HepG2 (cell line): ENCODE data around the gene NOA1. TPM values are rescaled to one million over a fixed set of nuclear protein-coding genes. Genes with fewer than 3 reads are reported as not detected.

Experiments used
- AKAP8 ChIP-seq: sonication (generic); formaldehyde crosslinking; IDR thresholded peaks from 2 replicates; pipeline ENCODE4 v1.5.1; 2020; ENCODE audit warnings: mild to moderate bottlenecking, missing genetic modification reagents
- FOSL2 ChIP-seq: sonication (generic); formaldehyde crosslinking; IDR thresholded peaks from 2 replicates; pipeline ENCODE4 v1.4.0; 2020; ENCODE audit warnings: missing genetic modification reagents
- GLI4 ChIP-seq: sonication (generic); formaldehyde crosslinking; IDR thresholded peaks from 2 replicates; pipeline ENCODE4 v1.5.1; 2020; ENCODE audit warnings: missing genetic modification reagents, mild to moderate bottlenecking, moderate library complexity, borderline replicate concordance
- IKZF4 ChIP-seq: sonication (generic); formaldehyde crosslinking; IDR thresholded peaks from 2 replicates; pipeline ENCODE4 v1.5.1; 2020; ENCODE audit warnings: borderline replicate concordance, mild to moderate bottlenecking, low read depth, missing genetic modification reagents; ENCODE audit errors: not compliant biosample characterization
- KLF12 ChIP-seq: sonication (generic); formaldehyde crosslinking; IDR thresholded peaks from 2 replicates; pipeline ENCODE4 v1.4.0; 2020; ENCODE audit warnings: missing genetic modification reagents, borderline replicate concordance
- PCBP2 ChIP-seq: fragments of 200-400 bp; formaldehyde crosslinking; optimal IDR thresholded peaks from 2 replicates; pipeline ENCODE3; 2018; ENCODE audit warnings: low read length, low read depth; ENCODE audit not compliant: poor library complexity, severe bottlenecking
- SOX13 ChIP-seq, 3 experiments: fragments of 450-650 bp in 1 of 3; sonication (generic) in 1 of 3; formaldehyde crosslinking in 1 of 3; IDR thresholded peaks in 2 of 3; conservative IDR thresholded peaks in 1 of 3; 2 replicates each; pipeline versions ENCODE4 v1.5.0 to v1.6.1; 2016 to 2020; ENCODE audit warnings: antibody characterized with exemption in 1 of 3, mild to moderate bottlenecking in 1 of 3, missing compliant biosample characterization in 1 of 3, missing genetic modification reagents in 1 of 3, moderate library complexity in 1 of 3
- YEATS4 ChIP-seq: sonication (generic); formaldehyde crosslinking; IDR thresholded peaks from 2 replicates; pipeline ENCODE4 v1.4.0; 2020; ENCODE audit warnings: missing genetic modification reagents, borderline replicate concordance
- ZNF205 ChIP-seq: IDR thresholded peaks from 2 replicates; pipeline ENCODE4 v1.6.1; 2018; ENCODE audit warnings: missing biosample characterization, missing genetic modification reagents
- ZNF451 ChIP-seq: sonication (generic); formaldehyde crosslinking; IDR thresholded peaks from 2 replicates; pipeline ENCODE4 v1.5.0; 2020; ENCODE audit warnings: mild to moderate bottlenecking, missing genetic modification reagents
- polyA plus RNA-seq, 8 experiments: library from polyadenylated mRNA; depleted of rRNA in 3 of 8; stranded (reverse) in 7 of 8; unstranded in 1 of 8; fragments of >200 nt; fragmentation: Illumina TruSeq in 4 of 8; extraction: Trizol in 4 of 8; gene quantifications; 2 replicates each; pipeline versions ENCODE4 v1.2.1 to v1.2.3, GENCODE V29; 2011 to 2016; ENCODE audit warnings: low read depth in 4 of 8, missing spikeins in 1 of 8, mixed read lengths in 1 of 8; ENCODE audit not compliant: insufficient read depth in 1 of 8
- total RNA-seq, 5 experiments: library from RNA; depleted of rRNA; stranded (reverse); fragments of >200 nt; fragmentation: Illumina TruSeq; extraction: Trizol; gene quantifications; 2 replicates each; pipeline ENCODE4 v1.2.3, GENCODE V29; 2016; ENCODE audit warnings: low read depth in 1 of 5
- TF ChIP-seq, protein P1 (sequence below): sonication (generic); formaldehyde crosslinking; IDR thresholded peaks from 2 replicates; pipeline ENCODE4 v1.4.0; 2020; ENCODE audit warnings: missing genetic modification reagents
- TF ChIP-seq, protein P2 (sequence below), 2 experiments: sonication (generic) in 1 of 2; formaldehyde crosslinking in 1 of 2; IDR thresholded peaks; 2 replicates each; pipeline versions ENCODE4 v1.6.1 to v1.9.0; 2014 to 2022; ENCODE audit warnings: antibody characterized with exemption in 1 of 2, borderline replicate concordance in 1 of 2, inconsistent platforms in 1 of 2, low read depth in 1 of 2, missing genetic modification reagents in 1 of 2
- TF ChIP-seq, protein P3 (sequence below): sonication (generic); formaldehyde crosslinking; IDR thresholded peaks from 2 replicates; pipeline ENCODE4 v1.4.0; 2020; ENCODE audit warnings: missing genetic modification reagents, borderline replicate concordance
- TF ChIP-seq, protein P4 (sequence below): sonication (generic); formaldehyde crosslinking; IDR thresholded peaks from 2 replicates; pipeline ENCODE4 v1.5.1; 2020; ENCODE audit warnings: mild to moderate bottlenecking, missing genetic modification reagents, moderate library complexity

Gene NOA1
- total and polyA plus RNA-seq, 2 of the 13 experiments (the other 11 are each of a cell fraction or from before 2014, with no cell fraction given), result 17.3 to 19.0 TPM

DNA sequence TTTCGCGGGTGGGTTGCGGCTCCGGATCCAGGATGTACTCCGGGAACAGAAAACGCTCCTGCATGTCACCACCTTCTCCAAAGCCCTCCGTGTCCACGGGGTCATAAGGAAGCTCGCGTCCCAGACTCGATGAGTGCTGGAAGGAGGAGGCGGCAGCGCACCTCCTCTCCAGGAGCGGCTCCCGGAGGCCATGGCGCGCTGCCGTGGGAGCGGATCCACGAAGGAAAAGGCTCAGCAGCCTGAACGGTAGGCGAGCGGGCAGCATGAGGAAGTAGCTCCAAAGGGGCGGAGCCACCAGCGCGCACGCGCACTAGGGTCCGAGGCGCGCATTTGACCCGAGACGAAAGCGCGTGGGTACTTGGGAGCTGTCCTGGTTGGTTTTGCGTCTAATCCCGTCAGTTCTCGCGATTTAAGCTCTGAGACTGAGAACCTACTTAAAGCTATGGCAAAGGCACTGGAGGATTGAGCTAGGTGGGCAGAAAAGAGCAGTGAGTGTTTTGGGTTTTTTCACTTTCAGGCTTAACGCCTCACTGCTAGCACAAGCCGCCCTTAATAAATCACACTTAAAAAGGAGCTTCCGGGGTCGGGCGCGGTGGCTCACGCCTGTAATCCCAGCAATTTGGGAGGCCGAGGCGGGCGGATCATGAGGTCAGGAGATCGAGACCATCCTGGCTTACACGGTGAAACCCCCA, at the start of gene NOA1 (continued):
- no peak for TF ChIP-seq SOX13 (IDR thresholded peaks at IDR 0.05)
- TF ChIP-seq SOX13 (CRISPR knock-in tag; conservative IDR thresholded peaks at IDR 0.05 in 1 of 2, IDR thresholded peaks at IDR 0.05 in 1 of 2), result no peak
- TF ChIP-seq, protein P1, sequence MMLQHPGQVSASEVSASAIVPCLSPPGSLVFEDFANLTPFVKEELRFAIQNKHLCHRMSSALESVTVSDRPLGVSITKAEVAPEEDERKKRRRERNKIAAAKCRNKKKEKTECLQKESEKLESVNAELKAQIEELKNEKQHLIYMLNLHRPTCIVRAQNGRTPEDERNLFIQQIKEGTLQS, result no peak
- TF ChIP-seq, protein P2, sequence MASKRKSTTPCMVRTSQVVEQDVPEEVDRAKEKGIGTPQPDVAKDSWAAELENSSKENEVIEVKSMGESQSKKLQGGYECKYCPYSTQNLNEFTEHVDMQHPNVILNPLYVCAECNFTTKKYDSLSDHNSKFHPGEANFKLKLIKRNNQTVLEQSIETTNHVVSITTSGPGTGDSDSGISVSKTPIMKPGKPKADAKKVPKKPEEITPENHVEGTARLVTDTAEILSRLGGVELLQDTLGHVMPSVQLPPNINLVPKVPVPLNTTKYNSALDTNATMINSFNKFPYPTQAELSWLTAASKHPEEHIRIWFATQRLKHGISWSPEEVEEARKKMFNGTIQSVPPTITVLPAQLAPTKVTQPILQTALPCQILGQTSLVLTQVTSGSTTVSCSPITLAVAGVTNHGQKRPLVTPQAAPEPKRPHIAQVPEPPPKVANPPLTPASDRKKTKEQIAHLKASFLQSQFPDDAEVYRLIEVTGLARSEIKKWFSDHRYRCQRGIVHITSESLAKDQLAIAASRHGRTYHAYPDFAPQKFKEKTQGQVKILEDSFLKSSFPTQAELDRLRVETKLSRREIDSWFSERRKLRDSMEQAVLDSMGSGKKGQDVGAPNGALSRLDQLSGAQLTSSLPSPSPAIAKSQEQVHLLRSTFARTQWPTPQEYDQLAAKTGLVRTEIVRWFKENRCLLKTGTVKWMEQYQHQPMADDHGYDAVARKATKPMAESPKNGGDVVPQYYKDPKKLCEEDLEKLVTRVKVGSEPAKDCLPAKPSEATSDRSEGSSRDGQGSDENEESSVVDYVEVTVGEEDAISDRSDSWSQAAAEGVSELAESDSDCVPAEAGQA (IDR thresholded peaks at IDR 0.05; ENCODE audit: low read depth), result no peak
- TF ChIP-seq, protein P2 (CRISPR knock-in tag; IDR thresholded peaks at IDR 0.05; ENCODE audit: borderline replicate concordance), result no peak
- TF ChIP-seq, protein P3, sequence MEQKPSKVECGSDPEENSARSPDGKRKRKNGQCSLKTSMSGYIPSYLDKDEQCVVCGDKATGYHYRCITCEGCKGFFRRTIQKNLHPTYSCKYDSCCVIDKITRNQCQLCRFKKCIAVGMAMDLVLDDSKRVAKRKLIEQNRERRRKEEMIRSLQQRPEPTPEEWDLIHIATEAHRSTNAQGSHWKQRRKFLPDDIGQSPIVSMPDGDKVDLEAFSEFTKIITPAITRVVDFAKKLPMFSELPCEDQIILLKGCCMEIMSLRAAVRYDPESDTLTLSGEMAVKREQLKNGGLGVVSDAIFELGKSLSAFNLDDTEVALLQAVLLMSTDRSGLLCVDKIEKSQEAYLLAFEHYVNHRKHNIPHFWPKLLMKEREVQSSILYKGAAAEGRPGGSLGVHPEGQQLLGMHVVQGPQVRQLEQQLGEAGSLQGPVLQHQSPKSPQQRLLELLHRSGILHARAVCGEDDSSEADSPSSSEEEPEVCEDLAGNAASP (CRISPR knock-in tag), result no peak; the same call in 1 of the 2 replicates
- TF ChIP-seq ZNF451, result no peak
- TF ChIP-seq GLI4, result peak; percentile 29; the same call in 1 of the 2 replicates
- peak; percentile 22; the same call in 1 of the 2 replicates for TF ChIP-seq ZNF205 (CRISPR knock-in tag)
- peak; percentile 57; the same call in 1 of the 2 replicates for TF ChIP-seq YEATS4 (CRISPR knock-in tag)
- TF ChIP-seq FOSL2, result no peak
- TF ChIP-seq PCBP2, result no peak
- TF ChIP-seq, protein P4, sequence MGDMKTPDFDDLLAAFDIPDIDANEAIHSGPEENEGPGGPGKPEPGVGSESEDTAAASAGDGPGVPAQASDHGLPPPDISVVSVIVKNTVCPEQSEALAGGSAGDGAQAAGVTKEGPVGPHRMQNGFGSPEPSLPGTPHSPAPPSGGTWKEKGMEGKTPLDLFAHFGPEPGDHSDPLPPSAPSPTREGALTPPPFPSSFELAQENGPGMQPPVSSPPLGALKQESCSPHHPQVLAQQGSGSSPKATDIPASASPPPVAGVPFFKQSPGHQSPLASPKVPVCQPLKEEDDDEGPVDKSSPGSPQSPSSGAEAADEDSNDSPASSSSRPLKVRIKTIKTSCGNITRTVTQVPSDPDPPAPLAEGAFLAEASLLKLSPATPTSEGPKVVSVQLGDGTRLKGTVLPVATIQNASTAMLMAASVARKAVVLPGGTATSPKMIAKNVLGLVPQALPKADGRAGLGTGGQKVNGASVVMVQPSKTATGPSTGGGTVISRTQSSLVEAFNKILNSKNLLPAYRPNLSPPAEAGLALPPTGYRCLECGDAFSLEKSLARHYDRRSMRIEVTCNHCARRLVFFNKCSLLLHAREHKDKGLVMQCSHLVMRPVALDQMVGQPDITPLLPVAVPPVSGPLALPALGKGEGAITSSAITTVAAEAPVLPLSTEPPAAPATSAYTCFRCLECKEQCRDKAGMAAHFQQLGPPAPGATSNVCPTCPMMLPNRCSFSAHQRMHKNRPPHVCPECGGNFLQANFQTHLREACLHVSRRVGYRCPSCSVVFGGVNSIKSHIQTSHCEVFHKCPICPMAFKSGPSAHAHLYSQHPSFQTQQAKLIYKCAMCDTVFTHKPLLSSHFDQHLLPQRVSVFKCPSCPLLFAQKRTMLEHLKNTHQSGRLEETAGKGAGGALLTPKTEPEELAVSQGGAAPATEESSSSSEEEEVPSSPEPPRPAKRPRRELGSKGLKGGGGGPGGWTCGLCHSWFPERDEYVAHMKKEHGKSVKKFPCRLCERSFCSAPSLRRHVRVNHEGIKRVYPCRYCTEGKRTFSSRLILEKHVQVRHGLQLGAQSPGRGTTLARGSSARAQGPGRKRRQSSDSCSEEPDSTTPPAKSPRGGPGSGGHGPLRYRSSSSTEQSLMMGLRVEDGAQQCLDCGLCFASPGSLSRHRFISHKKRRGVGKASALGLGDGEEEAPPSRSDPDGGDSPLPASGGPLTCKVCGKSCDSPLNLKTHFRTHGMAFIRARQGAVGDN, result peak; percentile 69
- TF ChIP-seq AKAP8 (CRISPR knock-in tag), result 0 out of 2 replicates have a peak, but pooled peaks have one; percentile 35
- TF ChIP-seq KLF12 (CRISPR knock-in tag), result no peak; the same call in 1 of the 2 replicates
- TF ChIP-seq IKZF4 (CRISPR knock-in tag), result peak; percentile 50
